HCT116 (cell line): ENCODE data around the gene FAR1. TPM values are rescaled to one million over a fixed set of nuclear protein-coding genes. Genes with fewer than 3 reads are reported as not detected.

ENCODE experiments used
- ATAC-seq: fragments of 200-7000 bp; cut with Tn5 transposase; 2 replicates; pipeline ENCODE4 v1.9.1; 2020; ENCODE audit warnings: mild to moderate bottlenecking, moderate library complexity
- BruUV-seq: library from RNA; stranded (reverse); fragments of 400-500 nt; replicated peaks from 2 replicates; lab custom pipeline; 2021; lab: Mats Ljungman, UMichigan
- CTCF ChIA-PET: fragments of 300-600 bp; sonication (Branson Sonifier 250); formaldehyde crosslinking; loops from one replicate; lab custom pipeline; 2021; ENCODE audit warnings: antibody characterized with exemption; lab: Charles Lee
- POLR2A ChIA-PET: fragments of 300-600, 350-600 bp; sonication (Branson Sonifier 250); formaldehyde crosslinking; loops from one replicate; lab custom pipeline; 2021; ENCODE audit warnings: antibody characterized with exemption; lab: Charles Lee
- RAD21 ChIA-PET, 2 experiments: fragments of 300-600 bp; sonication (Branson Sonifier 250); formaldehyde crosslinking; loops; one replicate each; lab custom pipeline; 2023; ENCODE audit warnings: low total read pairs in 2 of 2; ENCODE audit not compliant: uncharacterized antibody in 2 of 2, unreplicated experiment in 2 of 2, low non-redundant PET in 1 of 2; lab: Charles Lee
- DNase-seq: peaks from one replicate; pipeline ENCODE4 v3.0.0-alpha.2; 2010; ENCODE audit warnings: low read depth, low spot score
- H2AFZ ChIP-seq: fragments of 200-600 bp; shearing (Covaris generic), sonication (generic); 2 replicates; pipeline ENCODE4 v1.6.1; 2017; ENCODE audit warnings: low read depth, mixed run types, mixed read lengths, antibody characterized with exemption, low read length; ENCODE audit not compliant: poor library complexity, severe bottlenecking
- H3K27ac ChIP-seq: 2 replicates; pipeline ENCODE4 v1.5.1; 2012; ENCODE audit warnings: low read depth, low read length
- H3K27me3 ChIP-seq: fragments of 200-600 bp; sonication (generic); 2 replicates; pipeline ENCODE4 v1.6.1; 2016; ENCODE audit warnings: mixed run types, low read length, mixed read lengths; ENCODE audit not compliant: insufficient read depth
- H3K36me3 ChIP-seq, 2 experiments: fragments of 200-500 bp in 1 of 2; fragments of 200-600 bp in 1 of 2; sonication (Bioruptor generic) in 1 of 2; sonication (generic) in 1 of 2; 2 replicates each; pipeline versions ENCODE4 v1.5.1 to v1.6.1; 2014 to 2016; ENCODE audit warnings: low read length in 2 of 2, inconsistent platforms in 1 of 2, mixed read lengths in 1 of 2, mixed run types in 1 of 2; ENCODE audit not compliant: insufficient read depth in 2 of 2, control insufficient read depth in 1 of 2
- H3K4me1 ChIP-seq, 2 experiments: fragments of 200-600 bp in 1 of 2; sonication (generic) in 1 of 2; 2 replicates each; pipeline versions ENCODE4 v1.5.1 to v1.6.1; 2012 to 2017; ENCODE audit warnings: low read length in 2 of 2, inconsistent platforms in 1 of 2, mild to moderate bottlenecking in 1 of 2, mixed read lengths in 1 of 2, mixed run types in 1 of 2, moderate library complexity in 1 of 2; ENCODE audit not compliant: insufficient read depth in 2 of 2, control insufficient read depth in 1 of 2
- H3K4me2 ChIP-seq: fragments of 200-600 bp; sonication (generic); 2 replicates; pipeline ENCODE4 v1.6.1; 2017; ENCODE audit warnings: mixed run types, low read length, mixed read lengths
- H3K4me3 ChIP-seq, 2 experiments: fragments of 200-600 bp in 1 of 2; sonication (generic) in 1 of 2; replicated peaks in 1 of 2; 2 replicates each; pipeline ENCODE4 v1.5.1; 2011 to 2016; ENCODE audit warnings: low read length in 2 of 2, control low read depth in 1 of 2, low read depth in 1 of 2, mild to moderate bottlenecking in 1 of 2, mixed read lengths in 1 of 2, mixed run types in 1 of 2
- H3K79me2 ChIP-seq: fragments of 200-600 bp; sonication (generic); 2 replicates; pipeline ENCODE4 v1.6.1; 2017; ENCODE audit warnings: mild to moderate bottlenecking, mixed run types, low read length, moderate library complexity, mixed read lengths; ENCODE audit not compliant: insufficient read depth
- H3K9ac ChIP-seq: fragments of 200-600 bp; sonication (generic); 2 replicates; pipeline ENCODE4 v1.6.1; 2016; ENCODE audit warnings: low read length, mixed read lengths
- H3K9me2 ChIP-seq: fragments of 200-600 bp; sonication (generic), shearing (Covaris generic); 2 replicates; pipeline ENCODE4 v1.6.1; 2017; ENCODE audit warnings: mixed run types, mild to moderate bottlenecking, moderate library complexity; ENCODE audit not compliant: insufficient read depth
- H3K9me3 ChIP-seq, 2 experiments: fragments of 200-500 bp in 1 of 2; fragments of 200-600 bp in 1 of 2; sonication (Bioruptor generic) in 1 of 2; sonication (generic) in 1 of 2; 2 replicates each; pipeline ENCODE4 v1.6.1; 2014 to 2017; ENCODE audit warnings: low read length in 2 of 2, mixed read lengths in 2 of 2, inconsistent platforms in 1 of 2, low read depth in 1 of 2, mild to moderate bottlenecking in 1 of 2, mixed run types in 1 of 2, moderate library complexity in 1 of 2; ENCODE audit not compliant: control insufficient read depth in 1 of 2, insufficient read depth in 1 of 2
- H4K20me1 ChIP-seq: fragments of 200-600 bp; sonication (generic), shearing (Covaris generic); 2 replicates; pipeline ENCODE4 v1.6.1; 2017; ENCODE audit warnings: mixed run types, mild to moderate bottlenecking, moderate library complexity; ENCODE audit not compliant: insufficient read depth
- CBX3 ChIP-seq: IDR thresholded peaks from 2 replicates; pipeline ENCODE4 v1.6.1; 2012; ENCODE audit warnings: low read depth
- CEBPB ChIP-seq: IDR thresholded peaks from 2 replicates; pipeline ENCODE4 v1.6.1; 2012; ENCODE audit warnings: low read depth
- ELF1 ChIP-seq: IDR thresholded peaks from 2 replicates; pipeline ENCODE4 v1.6.1; 2012; ENCODE audit warnings: low read depth, borderline replicate concordance
- EZH2 ChIP-seq: fragments of 200-600 bp; sonication (generic); IDR thresholded peaks from 2 replicates; pipeline ENCODE4 v1.6.1; 2017; ENCODE audit warnings: antibody characterized with exemption, mixed run types
- FOSL1 ChIP-seq: IDR thresholded peaks from 2 replicates; pipeline ENCODE4 v1.6.1; 2012; ENCODE audit warnings: low read depth
- POLR2A ChIP-seq: IDR thresholded peaks from 2 replicates; pipeline ENCODE4 v1.7.0; 2011; ENCODE audit warnings: borderline replicate concordance; ENCODE audit not compliant: insufficient read depth, insufficient read length; ENCODE audit errors: extremely low read depth
- POLR2AphosphoS5 ChIP-seq: IDR thresholded peaks from 2 replicates; pipeline ENCODE4 v1.6.1; 2011; ENCODE audit warnings: mild to moderate bottlenecking, low read depth, low read length, moderate library complexity
- SIN3A ChIP-seq: IDR thresholded peaks from 2 replicates; pipeline ENCODE4 v1.6.1; 2012; ENCODE audit warnings: low read depth
- SP1 ChIP-seq: IDR thresholded peaks from 2 replicates; pipeline ENCODE4 v1.6.1; 2012; ENCODE audit warnings: low read depth
- ZFX ChIP-seq: fragments of 450-650 bp; IDR thresholded peaks from 2 replicates; pipeline ENCODE4 v1.6.1; 2017
- intact Hi-C: fragments of 100-400 bp; cut with micrococcal nuclease; formaldehyde crosslinking; loops from 2 replicates; pipeline ENCODE4 v1.10.0; 2022
- total RNA-seq: library from RNA; stranded (reverse); gene quantifications from one replicate; pipeline ENCODE4 v1.2.1, GENCODE V29; 2021; ENCODE audit not compliant: unreplicated experiment
- TF ChIP-seq, protein P1 (sequence below): IDR thresholded peaks from 2 replicates; pipeline ENCODE4 v1.6.1; 2012

Gene FAR1
- total RNA-seq, 1 experiment from 2014 or later = 74.3 TPM

DNA sequence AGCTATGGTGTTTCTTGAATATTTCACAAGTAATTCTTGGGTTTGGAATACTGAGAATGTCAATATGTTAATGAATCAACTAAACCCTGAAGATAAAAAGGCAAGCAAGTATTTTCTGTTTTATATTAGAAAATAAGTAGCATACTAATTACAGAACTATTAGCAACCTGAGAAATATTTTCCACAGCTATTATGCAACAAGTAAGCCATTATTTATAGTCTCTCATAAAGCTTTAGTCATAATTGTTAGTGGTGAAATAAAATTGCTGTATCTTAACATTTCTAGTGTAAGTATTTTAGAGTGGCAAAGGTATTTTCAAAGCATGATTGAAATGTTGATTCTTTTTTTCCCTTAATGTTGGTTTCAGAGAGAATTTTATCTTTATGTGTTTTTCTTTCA lies 53.3 kb downstream of the FAR1 start:
- ChIA-PET CTCF (no interaction called here), POLR2A (no interaction called here), RAD21 (no interaction called here)
- H3K9ac ChIP-seq = no peak overlapping the region
- TF ChIP-seq SP1 (no peak), EZH2 (no peak), POLR2A (no peak), CEBPB (no peak), SIN3A (no peak), ZFX (no peak), CBX3 (no peak), FOSL1 (no peak)
- TF ChIP-seq, protein P1, sequence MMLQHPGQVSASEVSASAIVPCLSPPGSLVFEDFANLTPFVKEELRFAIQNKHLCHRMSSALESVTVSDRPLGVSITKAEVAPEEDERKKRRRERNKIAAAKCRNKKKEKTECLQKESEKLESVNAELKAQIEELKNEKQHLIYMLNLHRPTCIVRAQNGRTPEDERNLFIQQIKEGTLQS = no peak
- H3K9me3 ChIP-seq = no peaks in the 10 kb centered on the region
- H3K27ac ChIP-seq = no peak overlapping the region
- ATAC-seq = no peak
- H2AFZ ChIP-seq = no peak overlapping the region
- no TSS peak for BruUV-seq
- no peak overlapping the region for H3K4me3 ChIP-seq
- H3K27me3 ChIP-seq = no peaks in the 10 kb centered on the region
- no peak overlapping the region for H3K4me2 ChIP-seq
- no peaks in the 10 kb centered on the region for H3K9me2 ChIP-seq
- no peaks in the 10 kb centered on the region for H3K4me1 ChIP-seq
- no peak for DNase-seq
- peaks cover 15 to 19% of the 10 kb centered on the region in 2 experiments; a peak in 3 of 4 replicates for H3K36me3 ChIP-seq
- H3K79me2 ChIP-seq = no peaks in the 10 kb centered on the region
- H4K20me1 ChIP-seq = no peaks in the 10 kb centered on the region
- intact Hi-C loops = no loop called here

DNA sequence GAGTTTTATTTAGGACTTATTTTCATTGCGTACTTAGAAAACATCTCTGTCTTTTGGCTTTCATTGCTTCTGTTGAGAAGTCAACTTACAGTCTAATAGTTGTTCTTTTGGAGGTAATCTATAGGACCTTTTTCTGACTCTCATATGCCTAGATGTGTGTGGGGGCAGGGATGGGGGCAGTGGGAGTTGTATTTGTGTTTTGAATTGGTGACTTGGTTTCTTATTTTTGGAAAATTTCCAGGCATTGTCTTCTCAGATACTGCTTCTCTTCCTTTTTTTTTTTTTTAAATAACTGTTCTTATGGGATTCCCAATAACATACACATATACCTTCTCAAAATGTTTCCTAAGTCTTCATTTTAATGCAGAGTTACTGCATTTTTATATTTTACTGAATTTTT lies 58.0 kb downstream of the FAR1 start:
- ChIA-PET CTCF (no interaction called here), POLR2A (no interaction called here), RAD21 (no interaction called here)
- H3K9ac ChIP-seq = no peak overlapping the region
- H3K36me3 ChIP-seq = peaks cover 18 to 23% of the 10 kb centered on the region in 2 experiments; a peak in 3 of 4 replicates
- no peak for TF ChIP-seq ELF1
- no peak for TF ChIP-seq POLR2AphosphoS5
- intact Hi-C loops = no loop called here
- no TSS peak for BruUV-seq
- no peaks in the 10 kb centered on the region for H3K4me1 ChIP-seq
- H3K27me3 ChIP-seq = no peaks in the 10 kb centered on the region
- no peaks in the 10 kb centered on the region; the same call in 1 of the 2 replicates for H4K20me1 ChIP-seq
- no peak overlapping the region for H3K4me2 ChIP-seq
- H3K4me3 ChIP-seq = no peak overlapping the region
- ATAC-seq = no peak
- H3K27ac ChIP-seq = no peak overlapping the region
- H2AFZ ChIP-seq = no peak overlapping the region
- no peaks in the 10 kb centered on the region for H3K79me2 ChIP-seq
- H3K9me2 ChIP-seq = no peaks in the 10 kb centered on the region
- no peaks in the 10 kb centered on the region for H3K9me3 ChIP-seq
- no peak for DNase-seq
